GM18526 (cell line): ENCODE measurements around the gene KCNH4.

Experiments
- POLR2A ChIP-seq: IDR thresholded peaks from 3 replicates; pipeline ENCODE4 v1.6.1; 2011; ENCODE audit not compliant: insufficient read length; ENCODE audit errors: extremely low read depth

The KCNH4 gene

GRCh38 chr17:42184713-42185620 is 4.0 kb upstream of the KCNH4 start, which contains the start of gene HCRT:
HCRT (minus strand) TSS chr17:42185452; CDS start chr17:42185365, 87 bp downstream.
- no peak for TF ChIP-seq POLR2A

- TF ChIP-seq POLR2A = peak; percentile 61
Measured at GRCh38 chr17:42183741-42184711, 3.1 kb upstream of the KCNH4 start.

GRCh38 chr17:42182927-42183734 is 2.2 kb upstream of the KCNH4 start:
- TF ChIP-seq POLR2A = no peak

GRCh38 chr17:42181851-42182207 is 887 bp upstream of the KCNH4 start:
- TF ChIP-seq POLR2A = no peak

- no peak for TF ChIP-seq POLR2A
Measured at GRCh38 chr17:42180411-42180921, 476 bp downstream of the KCNH4 start.

GRCh38 chr17:42179911-42180410 is 981 bp downstream of the KCNH4 start:
- no peak for TF ChIP-seq POLR2A

GRCh38 chr17:42179335-42179734 is 1.6 kb downstream of the KCNH4 start:
- TF ChIP-seq POLR2A = no peak

- TF ChIP-seq POLR2A = no peak
Measured at GRCh38 chr17:42178817-42179216, 2.1 kb downstream of the KCNH4 start.

- no peak for TF ChIP-seq POLR2A
Measured at GRCh38 chr17:42177684-42178083, 3.3 kb downstream of the KCNH4 start.

- no peak for TF ChIP-seq POLR2A
Measured at GRCh38 chr17:42174126-42174783, 6.7 kb downstream of the KCNH4 start.

- no peak for TF ChIP-seq POLR2A
Measured at GRCh38 chr17:42171831-42172230, 9.1 kb downstream of the KCNH4 start.

GRCh38 chr17:42169351-42169750 is 11.6 kb downstream of the KCNH4 start:
- TF ChIP-seq POLR2A = no peak

GRCh38 chr17:42167807-42168206 is 13.1 kb downstream of the KCNH4 start:
- TF ChIP-seq POLR2A = no peak

- no peak for TF ChIP-seq POLR2A
Measured at GRCh38 chr17:42166196-42166763, 14.7 kb downstream of the KCNH4 start.
